ENCODE measurements around the gene RNF43. TPM values are rescaled to one million over a fixed set of nuclear protein-coding genes. Genes with fewer than 3 reads are reported as not detected.

The RNF43 gene
- total RNA-seq, 1 experiment from 2014 or later = 0.42 TPM

DNA sequence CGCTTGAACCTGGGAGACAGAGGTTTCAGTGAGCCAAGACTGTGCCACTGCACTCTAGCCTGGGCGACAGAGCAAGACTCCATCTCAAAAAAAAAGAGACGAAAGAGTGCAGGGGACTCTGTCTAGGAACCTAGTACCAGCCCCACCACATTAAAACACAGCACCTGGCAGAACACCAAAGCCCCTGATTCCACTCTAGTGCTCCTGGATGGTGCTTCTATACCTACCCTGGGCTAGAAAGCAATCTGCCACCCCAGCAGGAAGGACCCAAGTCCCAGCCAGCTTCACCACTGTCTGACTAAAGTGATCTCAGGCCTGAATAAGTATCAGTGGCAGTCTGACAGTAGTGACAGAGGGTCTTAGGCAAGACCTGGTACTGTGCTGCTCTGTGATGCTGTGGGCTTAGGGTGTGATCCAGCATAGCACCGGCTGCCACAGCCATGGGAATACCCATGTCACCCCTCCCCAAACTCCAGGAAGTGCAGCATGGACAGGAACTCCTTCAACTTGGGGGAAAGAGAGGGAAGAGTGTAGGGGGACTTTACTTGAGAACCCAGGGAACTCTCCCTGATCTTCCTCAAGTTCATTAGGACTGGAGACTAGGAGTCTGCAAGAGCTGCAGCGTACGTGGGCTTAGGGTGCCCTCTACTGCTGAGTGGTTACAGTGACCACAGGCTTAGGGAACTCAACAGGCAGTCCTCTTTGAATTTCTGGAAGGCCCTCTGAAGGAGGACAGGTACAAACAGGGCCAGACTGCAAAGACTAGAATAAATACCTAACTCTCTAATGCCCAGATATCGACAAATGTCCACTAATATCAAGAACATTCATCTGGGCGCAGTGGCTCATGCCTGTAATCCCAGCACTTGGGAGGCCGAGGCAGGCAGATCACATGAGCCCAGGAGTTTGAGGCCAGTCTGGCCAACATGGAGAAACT, 30.0 kb upstream of the RNF43 start:
- Histone ChIP-seq H3K14ac (ENCODE audit: insufficient read depth, low read length) (no peak overlapping the region), H4K5ac (ENCODE audit: insufficient read length, low read depth, low read length) (no peak overlapping the region), H2BK12ac (ENCODE audit: insufficient read length, low read depth, low read length) (no peak overlapping the region), H2BK15ac (ENCODE audit: low read depth, low read length) (no peak overlapping the region), H4K20me1 (ENCODE audit: control insufficient read depth, insufficient read depth, insufficient read length) (no peaks in the 10 kb centered on the region), H2BK5ac (ENCODE audit: insufficient read length, low read length) (no peak overlapping the region), H3K4me2 (ENCODE audit: insufficient read depth, insufficient read length, low read length) (no peak overlapping the region), H3K27me3 (ENCODE audit: insufficient read depth, low read length) (no peaks in the 10 kb centered on the region), H3K23me2 (ENCODE audit: insufficient read length, low read depth, low read length, poor library complexity, severe bottlenecking) (no peaks in the 10 kb centered on the region), H3T11ph (ENCODE audit: low read length) (no peak overlapping the region), H3K4ac (ENCODE audit: low read depth, low read length) (no peak overlapping the region), H3K9me3 (ENCODE audit: control insufficient read depth, low read depth, low read length) (no peaks in the 10 kb centered on the region), H3K18ac (ENCODE audit: insufficient read length, low read depth, low read length) (no peak overlapping the region), H3K9ac (ENCODE audit: extremely low read depth, insufficient read length, low read length) (no peak overlapping the region), H3K79me2 (ENCODE audit: insufficient read depth, low read length) (no peaks in the 10 kb centered on the region), H2AFZ (ENCODE audit: low read length) (no peak overlapping the region), H2BK120ac (ENCODE audit: low read depth, low read length, poor library complexity, severe bottlenecking) (no peak overlapping the region), H3K56ac (ENCODE audit: insufficient read length, low read depth, low read length) (no peak overlapping the region), H2BK20ac (ENCODE audit: low read depth, low read length, poor library complexity, severe bottlenecking) (no peak overlapping the region), H2AK5ac (ENCODE audit: insufficient read length, low read length) (no peak overlapping the region), H3K27ac (ENCODE audit: insufficient read length, low read depth, low read length) (no peak overlapping the region), H4K91ac (ENCODE audit: insufficient read length, low read depth, low read length) (no peak overlapping the region), H3K23ac (ENCODE audit: insufficient read length, low read depth, low read length) (no peak overlapping the region), H3K79me1 (ENCODE audit: insufficient read depth, low read depth, low read length, poor library complexity, severe bottlenecking) (no peaks in the 10 kb centered on the region), H3K4me1 (ENCODE audit: insufficient read depth, low read length) (peaks cover 8% of the 10 kb centered on the region; the same call in 1 of the 2 replicates), H4K8ac (replicated peaks; ENCODE audit: insufficient read length, low read depth, low read length) (no peak overlapping the region)
- H3K9me3 Mint-ChIP-seq = peaks cover 10 to 11% of the 10 kb centered on the region in 2 experiments
- peak overlapping the region in 1 of 3 experiments; percentile 83; a peak in 3 of 7 replicates for H3K27ac Mint-ChIP-seq
- DNase-seq = peak; percentile 95
- H3K27me3 Mint-ChIP-seq (ENCODE audit: low read depth) = no peaks in the 10 kb centered on the region
- peak; percentile 96 for TF ChIP-seq CTCF (conservative IDR thresholded peaks at IDR 0.05)
- peaks cover 0 to 5% (median 1%) of the 10 kb centered on the region in 3 experiments; a peak in 3 of 7 replicates for H3K36me3 Mint-ChIP-seq (ENCODE audit: insufficient read depth in 1 of 3, low read depth in 3 of 3)
- H3K4me1 Mint-ChIP-seq = peaks cover 12 to 18% of the 10 kb centered on the region in 2 experiments
- H3K4me3 Mint-ChIP-seq = no peak overlapping the region
- no CpG with 5 or more reads among the region's 9 CpGs for WGBS (ENCODE audit: extremely low coverage, insufficient read length, low lambda C conversion rate)
